ENCODE measurements around the gene DCLRE1A. TPM values are rescaled to one million over a fixed set of nuclear protein-coding genes. Genes with fewer than 3 reads are reported as not detected.
"Not testable (repeated sequence)": the region's sequence is repeated elsewhere in the genome, so short reads cannot be mapped to it uniquely, and the experiment has no call there.

DCLRE1A gene
- total and polyA plus RNA-seq, 12 donors: 3.3 to 7.5 (median 5.6) TPM

- 35 to 44% methylated on average over 4 of the region's 4 CpGs for WGBS, 2 donors
- H3K36me3 ChIP-seq: no peaks in the 10 kb centered on the region
- TF ChIP-seq CTCF (IDR thresholded peaks at IDR 0.05): no peak
These were observed 30.5 kb downstream of the DCLRE1A start for GRCh38 chr10:113823389-113823788.

GRCh38 chr10:113822174-113822573, 31.7 kb downstream of the DCLRE1A start:
- 96 to 97% methylated on average over 7 of the region's 7 CpGs for WGBS, 2 donors
- ATAC-seq (no peak), DNase-seq (no peak)
- Histone ChIP-seq H3K27ac (no peak overlapping the region), H3K36me3 (no peaks in the 10 kb centered on the region), H3K9me3 (no peaks in the 10 kb centered on the region), H3K4me3 (no peak overlapping the region), H3K4me1 (peaks cover 0 to 3% (median 0%) of the 10 kb centered on the region in 9 donors), H3K27me3 (no peaks in the 10 kb centered on the region)
- TF ChIP-seq CTCF (IDR thresholded peaks at IDR 0.05): no peak
- intact Hi-C loops (cut with DNase I): no loop called here

More at GRCh38 chr10:113823389-113823788, 30.5 kb downstream of the DCLRE1A start:
- Histone ChIP-seq H3K4me3 (no peak overlapping the region), H3K9me3 (no peaks in the 10 kb centered on the region), H3K4me1 (no peaks in the 10 kb centered on the region), H3K27me3 (no peaks in the 10 kb centered on the region), H3K27ac (no peak overlapping the region)
- intact Hi-C loops (cut with DNase I): no loop called here
- DNase-seq (no peak), ATAC-seq (no peak)

- peaks cover 0 to 11% (median 0%) of the 10 kb centered on the region in 9 donors for H3K4me1 ChIP-seq
- H3K27ac ChIP-seq; H3K9me3 ChIP-seq; H3K27me3 ChIP-seq; intact Hi-C loops (cut with DNase I); ATAC-seq; H3K4me3 ChIP-seq; H3K36me3 ChIP-seq; DNase-seq: not testable (repeated sequence)
- 76 to 91% methylated on average over 3 of the region's 3 CpGs for WGBS, 2 donors
These were observed 32.6 kb downstream of the DCLRE1A start for GRCh38 chr10:113821306-113821705.

DNA sequence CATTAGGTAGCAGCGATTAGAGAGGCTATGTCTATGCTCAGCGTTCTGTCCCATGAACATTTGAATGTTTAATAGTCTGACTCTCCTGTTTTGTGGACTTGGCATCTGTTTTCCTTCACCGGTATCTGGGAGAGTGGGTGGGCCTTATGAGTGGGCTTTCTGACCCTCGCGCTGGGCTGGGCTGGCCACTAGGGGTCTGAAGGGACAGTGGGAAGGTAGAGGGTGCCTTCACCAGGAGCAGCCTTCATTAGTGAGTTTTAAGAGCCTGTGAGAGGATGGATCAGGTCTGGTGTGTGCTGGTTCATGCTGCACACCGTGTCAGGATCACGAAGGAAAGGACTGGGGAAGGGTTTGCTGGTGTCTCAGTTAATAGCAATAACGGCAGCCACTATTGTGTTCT, 33.4 kb downstream of the DCLRE1A start:
- TF ChIP-seq CTCF (IDR thresholded peaks at IDR 0.05): no peak
- H3K27me3 ChIP-seq: no peaks in the 10 kb centered on the region
- H3K27ac ChIP-seq: no peak overlapping the region
- H3K9me3 ChIP-seq: no peaks in the 10 kb centered on the region
- no peaks in the 10 kb centered on the region for H3K36me3 ChIP-seq
- intact Hi-C loops (cut with DNase I): no loop called here
- H3K4me1 ChIP-seq: peaks cover 0 to 12% (median 0%) of the 10 kb centered on the region in 9 donors
- ATAC-seq: no peak
- H3K4me3 ChIP-seq: no peak overlapping the region
- DNase-seq: no peak
- 43 to 46% methylated on average over 8 of the region's 8 CpGs for WGBS, 2 donors

DNA sequence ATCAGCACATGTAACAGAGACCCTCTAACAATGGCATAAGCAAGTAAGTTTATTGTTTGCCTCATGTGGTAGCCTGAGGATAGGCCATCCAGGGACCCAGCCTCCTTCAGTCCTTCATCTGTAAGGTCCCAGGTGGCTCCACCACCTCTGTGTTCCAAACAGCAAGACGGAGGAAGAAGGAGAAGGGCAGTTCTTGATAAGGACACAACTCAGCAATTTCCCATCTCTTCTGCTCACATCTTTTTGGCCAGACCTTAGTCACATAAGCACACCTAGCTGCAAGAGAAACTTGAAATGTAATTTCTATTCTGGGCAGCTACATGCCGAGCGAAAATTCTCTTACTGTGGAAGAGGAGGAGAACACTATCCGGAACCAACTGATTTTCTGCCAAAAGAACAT, 33.9 kb downstream of the DCLRE1A start:
- no peak for DNase-seq
- no peak overlapping the region for H3K27ac ChIP-seq
- no peak for ATAC-seq
- TF ChIP-seq CTCF (IDR thresholded peaks at IDR 0.05): no peak
- 70 to 74% methylated on average over 4 of the region's 4 CpGs for WGBS, 2 donors
- no peaks in the 10 kb centered on the region for H3K27me3 ChIP-seq
- no peaks in the 10 kb centered on the region for H3K36me3 ChIP-seq
- H3K9me3 ChIP-seq: no peaks in the 10 kb centered on the region
- intact Hi-C loops (cut with DNase I): no loop called here
- H3K4me1 ChIP-seq: peaks cover 0 to 12% (median 0%) of the 10 kb centered on the region in 9 donors
- H3K4me3 ChIP-seq: no peak overlapping the region

GRCh38 chr10:113814700-113815099, 39.2 kb downstream of the DCLRE1A start:
- H3K9me3 ChIP-seq; ATAC-seq; H3K27ac ChIP-seq; DNase-seq; H3K4me3 ChIP-seq; H3K27me3 ChIP-seq; H3K36me3 ChIP-seq; intact Hi-C loops (cut with DNase I): not testable (repeated sequence)
- 90 to 97% methylated on average over 1 of the region's 1 CpG for WGBS, 2 donors
- H3K4me1 ChIP-seq: peaks cover 0 to 12% (median 0%) of the 10 kb centered on the region in 9 donors
